HepG2 (cell line): ENCODE data around the gene MDH2. TPM values are rescaled to one million over a fixed set of nuclear protein-coding genes. Genes with fewer than 3 reads are reported as not detected.

Experiments
- CEBPZ ChIP-seq: IDR thresholded peaks from 2 replicates; pipeline ENCODE4 v1.6.1; 2012; ENCODE audit warnings: low read length, improper control_type of control experiment
- E2F2 ChIP-seq: sonication (generic); formaldehyde crosslinking; IDR thresholded peaks from 2 replicates; pipeline ENCODE4 v1.4.0; 2020; ENCODE audit warnings: missing genetic modification reagents, borderline replicate concordance
- E2F5 ChIP-seq: sonication (generic); formaldehyde crosslinking; conservative IDR thresholded peaks from 2 replicates; pipeline ENCODE4 v1.4.0; 2020; ENCODE audit warnings: missing genetic modification reagents
- HOXD1 ChIP-seq: sonication (generic); formaldehyde crosslinking; IDR thresholded peaks from 2 replicates; pipeline ENCODE4 v1.5.0; 2020; ENCODE audit warnings: missing genetic modification reagents
- KMT2A ChIP-seq: sonication (generic); formaldehyde crosslinking; IDR thresholded peaks from 2 replicates; pipeline ENCODE4 v1.4.0; 2020; ENCODE audit warnings: missing genetic modification reagents
- NR2F2 ChIP-seq: IDR thresholded peaks from 2 replicates; pipeline ENCODE4 v1.6.1; 2012; ENCODE audit warnings: low read depth, inconsistent platforms, borderline replicate concordance
- RFX3 ChIP-seq: IDR thresholded peaks from 2 replicates; pipeline ENCODE4 v1.6.1; 2016; ENCODE audit warnings: missing biosample characterization, missing genetic modification reagents
- ZNF292 ChIP-seq: sonication (generic); formaldehyde crosslinking; IDR thresholded peaks from 2 replicates; pipeline ENCODE4 v1.8.1; 2022; ENCODE audit warnings: mild to moderate bottlenecking, low read depth, missing genetic modification reagents, borderline replicate concordance
- ZNF407 ChIP-seq: sonication (generic); formaldehyde crosslinking; IDR thresholded peaks from one replicate; pipeline ENCODE4 v1.5.1; 2020; ENCODE audit warnings: mild to moderate bottlenecking, missing genetic modification reagents; ENCODE audit errors: not compliant biosample characterization
- ZNF543 ChIP-seq: sonication (generic); formaldehyde crosslinking; IDR thresholded peaks from 2 replicates; pipeline ENCODE4 v1.4.0; 2020; ENCODE audit warnings: mild to moderate bottlenecking, missing genetic modification reagents
- ZNF768 ChIP-seq: sonication (generic); formaldehyde crosslinking; IDR thresholded peaks from 2 replicates; pipeline ENCODE4 v1.4.0; 2020; ENCODE audit warnings: missing genetic modification reagents
- ZNF776 ChIP-seq: sonication (generic); formaldehyde crosslinking; IDR thresholded peaks from 2 replicates; pipeline ENCODE4 v1.4.0; 2020; ENCODE audit warnings: mild to moderate bottlenecking, missing genetic modification reagents
- ZSCAN29 ChIP-seq: sonication (generic); formaldehyde crosslinking; conservative IDR thresholded peaks from 2 replicates; pipeline ENCODE4 v1.4.0; 2020; ENCODE audit warnings: mild to moderate bottlenecking, missing genetic modification reagents
- polyA plus RNA-seq, 8 experiments: library from polyadenylated mRNA; depleted of rRNA in 3 of 8; stranded (reverse) in 7 of 8; unstranded in 1 of 8; fragments of >200 nt; fragmentation: Illumina TruSeq in 4 of 8; extraction: Trizol in 4 of 8; gene quantifications; 2 replicates each; pipeline versions ENCODE4 v1.2.1 to v1.2.3, GENCODE V29; 2011 to 2016; ENCODE audit warnings: low read depth in 4 of 8, missing spikeins in 1 of 8, mixed read lengths in 1 of 8; ENCODE audit not compliant: insufficient read depth in 1 of 8
- total RNA-seq, 5 experiments: library from RNA; depleted of rRNA; stranded (reverse); fragments of >200 nt; fragmentation: Illumina TruSeq; extraction: Trizol; gene quantifications; 2 replicates each; pipeline ENCODE4 v1.2.3, GENCODE V29; 2016; ENCODE audit warnings: low read depth in 1 of 5

MDH2 gene
- total and polyA plus RNA-seq, 2 of the 13 experiments (the other 11 are each of a cell fraction or from before 2014, with no cell fraction given), result 81.4 to 90.3 TPM

GRCh38 chr7:76047811-76048667 lies at the start of gene MDH2, which contains the start of gene STYXL1 (continued):
- TF ChIP-seq E2F2 (CRISPR knock-in tag) (no peak), KMT2A (CRISPR knock-in tag) (peak; percentile 96), HOXD1 (peak; percentile 61), ZSCAN29 (CRISPR knock-in tag) (no peak), ZNF407 (CRISPR knock-in tag) (peak; percentile 46), RFX3 (CRISPR knock-in tag) (peak; percentile 13; the same call in 1 of the 2 replicates), ZNF768 (CRISPR knock-in tag) (peak; percentile 57), ZNF543 (peak; percentile 71), ZNF292 (CRISPR knock-in tag) (no peak), NR2F2 (no peak; the same call in 1 of the 2 replicates), E2F5 (CRISPR knock-in tag) (no peak), CEBPZ (no peak), ZNF776 (CRISPR knock-in tag) (peak; percentile 90)
